SK-N-SH treated with all-trans-retinoic acid at 6 μM for 48 hours (cell line): Measurements from ENCODE around the gene AGAP1.

Experiments used
- ARNTL ChIP-seq: fragments of 450-650 bp; formaldehyde crosslinking; IDR thresholded peaks from 2 replicates; pipeline ENCODE4 v1.5.0; 2020; ENCODE audit warnings: low read depth, mild to moderate bottlenecking, moderate library complexity, borderline replicate concordance
- BACH2 ChIP-seq: fragments of 250-450 bp; sonication (Bioruptor Pico); IDR thresholded peaks from 2 replicates; pipeline ENCODE4 v1.9.0; 2021; ENCODE audit warnings: mild to moderate bottlenecking, borderline replicate concordance
- CSDC2 ChIP-seq: fragments of 250-450 bp; sonication (Bioruptor Pico); IDR thresholded peaks from 2 replicates; pipeline ENCODE4 v1.5.0; 2020; ENCODE audit warnings: mild to moderate bottlenecking, moderate library complexity
- GLIS3 ChIP-seq: fragments of 250-450 bp; sonication (Bioruptor Pico); IDR thresholded peaks from 2 replicates; pipeline ENCODE4 v1.5.0; 2020; ENCODE audit warnings: mild to moderate bottlenecking, moderate library complexity
- OSR1 ChIP-seq: fragments of 250-450 bp; sonication (Bioruptor Pico); IDR thresholded peaks from 2 replicates; pipeline ENCODE4 v1.8.0; 2022; ENCODE audit warnings: moderate library complexity, mild to moderate bottlenecking, inconsistent platforms
- RARB ChIP-seq: fragments of 250-450 bp; sonication (Bioruptor Pico); IDR thresholded peaks from 2 replicates; pipeline ENCODE4 v1.8.0; 2021; ENCODE audit warnings: mild to moderate bottlenecking, moderate library complexity
- ZC3H10 ChIP-seq: fragments of 250-450 bp; sonication (Bioruptor Pico); IDR thresholded peaks from 2 replicates; pipeline ENCODE4 v1.5.1; 2021; ENCODE audit warnings: mild to moderate bottlenecking, moderate library complexity
- ZNF8 ChIP-seq: fragments of 450-650 bp; formaldehyde crosslinking; IDR thresholded peaks from 2 replicates; pipeline ENCODE4 v1.5.0; 2020; ENCODE audit warnings: mild to moderate bottlenecking, moderate library complexity
- TF ChIP-seq, protein P1 (sequence below): fragments of 250-450 bp; sonication (Bioruptor Pico); IDR thresholded peaks from 2 replicates; pipeline ENCODE4 v1.8.0; 2021; ENCODE audit warnings: low read depth, mild to moderate bottlenecking, moderate library complexity, borderline replicate concordance
- TF ChIP-seq, protein P2 (sequence below): fragments of 250-450 bp; sonication (Bioruptor Pico); IDR thresholded peaks from 2 replicates; pipeline ENCODE4 v1.8.0; 2020; ENCODE audit warnings: mild to moderate bottlenecking, moderate library complexity, borderline replicate concordance

DNA sequence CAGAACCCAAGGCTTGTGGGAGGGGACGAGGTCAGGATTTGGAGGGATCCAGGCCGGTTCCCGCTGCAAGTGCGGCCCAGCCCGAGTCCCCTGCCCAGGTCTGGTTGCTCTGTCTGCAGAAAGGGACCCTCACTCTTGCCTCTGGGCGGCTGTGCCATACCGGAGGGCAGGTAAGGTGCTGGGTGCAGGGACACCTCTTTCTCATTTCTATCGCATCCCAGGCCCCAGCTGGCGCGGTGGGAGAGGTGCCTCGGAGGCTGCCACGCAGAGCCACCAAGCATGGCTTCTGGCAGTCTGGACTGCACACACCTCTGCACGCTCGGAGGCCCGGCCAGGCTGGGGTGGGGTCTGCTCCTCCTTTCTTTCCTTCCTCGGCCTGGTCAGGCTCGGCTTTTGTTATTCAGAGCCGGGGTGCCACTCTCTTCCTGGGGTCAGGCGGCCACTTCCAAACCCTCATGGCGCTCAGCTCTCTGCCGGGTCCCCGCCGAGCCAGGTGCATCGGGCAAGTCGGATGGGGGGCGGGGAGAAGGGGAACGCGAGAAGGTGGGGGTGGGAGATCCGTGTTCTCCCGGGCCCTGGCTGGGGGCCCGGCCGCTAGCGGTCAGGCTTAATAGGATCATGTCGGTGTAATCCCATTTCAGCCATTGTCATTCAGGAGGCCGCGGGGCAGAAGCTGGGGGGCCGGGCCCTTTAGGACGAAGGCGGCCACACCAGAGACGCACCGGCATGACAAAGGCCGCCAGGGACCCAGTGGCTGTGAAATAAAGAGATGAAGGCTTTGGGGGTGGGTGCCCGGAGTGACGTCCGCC, 665.3 kb downstream of the AGAP1 start:
- TF ChIP-seq, protein P1, sequence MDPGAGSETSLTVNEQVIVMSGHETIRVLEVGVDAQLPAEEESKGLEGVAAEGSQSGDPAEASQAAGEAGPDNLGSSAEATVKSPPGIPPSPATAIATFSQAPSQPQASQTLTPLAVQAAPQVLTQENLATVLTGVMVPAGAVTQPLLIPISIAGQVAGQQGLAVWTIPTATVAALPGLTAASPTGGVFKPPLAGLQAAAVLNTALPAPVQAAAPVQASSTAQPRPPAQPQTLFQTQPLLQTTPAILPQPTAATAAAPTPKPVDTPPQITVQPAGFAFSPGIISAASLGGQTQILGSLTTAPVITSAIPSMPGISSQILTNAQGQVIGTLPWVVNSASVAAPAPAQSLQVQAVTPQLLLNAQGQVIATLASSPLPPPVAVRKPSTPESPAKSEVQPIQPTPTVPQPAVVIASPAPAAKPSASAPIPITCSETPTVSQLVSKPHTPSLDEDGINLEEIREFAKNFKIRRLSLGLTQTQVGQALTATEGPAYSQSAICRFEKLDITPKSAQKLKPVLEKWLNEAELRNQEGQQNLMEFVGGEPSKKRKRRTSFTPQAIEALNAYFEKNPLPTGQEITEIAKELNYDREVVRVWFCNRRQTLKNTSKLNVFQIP (CRISPR knock-in tag), result no peak
- no peak for TF ChIP-seq OSR1 (CRISPR knock-in tag)
- TF ChIP-seq, protein P2, sequence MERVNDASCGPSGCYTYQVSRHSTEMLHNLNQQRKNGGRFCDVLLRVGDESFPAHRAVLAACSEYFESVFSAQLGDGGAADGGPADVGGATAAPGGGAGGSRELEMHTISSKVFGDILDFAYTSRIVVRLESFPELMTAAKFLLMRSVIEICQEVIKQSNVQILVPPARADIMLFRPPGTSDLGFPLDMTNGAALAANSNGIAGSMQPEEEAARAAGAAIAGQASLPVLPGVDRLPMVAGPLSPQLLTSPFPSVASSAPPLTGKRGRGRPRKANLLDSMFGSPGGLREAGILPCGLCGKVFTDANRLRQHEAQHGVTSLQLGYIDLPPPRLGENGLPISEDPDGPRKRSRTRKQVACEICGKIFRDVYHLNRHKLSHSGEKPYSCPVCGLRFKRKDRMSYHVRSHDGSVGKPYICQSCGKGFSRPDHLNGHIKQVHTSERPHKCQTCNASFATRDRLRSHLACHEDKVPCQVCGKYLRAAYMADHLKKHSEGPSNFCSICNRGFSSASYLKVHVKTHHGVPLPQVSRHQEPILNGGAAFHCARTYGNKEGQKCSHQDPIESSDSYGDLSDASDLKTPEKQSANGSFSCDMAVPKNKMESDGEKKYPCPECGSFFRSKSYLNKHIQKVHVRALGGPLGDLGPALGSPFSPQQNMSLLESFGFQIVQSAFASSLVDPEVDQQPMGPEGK, result no peak
- no peak for TF ChIP-seq RARB (CRISPR knock-in tag)
- no peak for TF ChIP-seq CSDC2
- no peak for TF ChIP-seq ZC3H10 (CRISPR knock-in tag)
- no peak for TF ChIP-seq BACH2
- TF ChIP-seq ZNF8 (CRISPR knock-in tag), result no peak
- TF ChIP-seq GLIS3 (CRISPR knock-in tag), result no peak
- TF ChIP-seq ARNTL (CRISPR knock-in tag), result no peak
